Measurements from ENCODE around the gene SUMO1. TPM values are rescaled to one million over a fixed set of nuclear protein-coding genes. Genes with fewer than 3 reads are reported as not detected.

SUMO1 gene
- total RNA-seq, result 75.1 and 98.5 TPM in 2 replicates

DNA sequence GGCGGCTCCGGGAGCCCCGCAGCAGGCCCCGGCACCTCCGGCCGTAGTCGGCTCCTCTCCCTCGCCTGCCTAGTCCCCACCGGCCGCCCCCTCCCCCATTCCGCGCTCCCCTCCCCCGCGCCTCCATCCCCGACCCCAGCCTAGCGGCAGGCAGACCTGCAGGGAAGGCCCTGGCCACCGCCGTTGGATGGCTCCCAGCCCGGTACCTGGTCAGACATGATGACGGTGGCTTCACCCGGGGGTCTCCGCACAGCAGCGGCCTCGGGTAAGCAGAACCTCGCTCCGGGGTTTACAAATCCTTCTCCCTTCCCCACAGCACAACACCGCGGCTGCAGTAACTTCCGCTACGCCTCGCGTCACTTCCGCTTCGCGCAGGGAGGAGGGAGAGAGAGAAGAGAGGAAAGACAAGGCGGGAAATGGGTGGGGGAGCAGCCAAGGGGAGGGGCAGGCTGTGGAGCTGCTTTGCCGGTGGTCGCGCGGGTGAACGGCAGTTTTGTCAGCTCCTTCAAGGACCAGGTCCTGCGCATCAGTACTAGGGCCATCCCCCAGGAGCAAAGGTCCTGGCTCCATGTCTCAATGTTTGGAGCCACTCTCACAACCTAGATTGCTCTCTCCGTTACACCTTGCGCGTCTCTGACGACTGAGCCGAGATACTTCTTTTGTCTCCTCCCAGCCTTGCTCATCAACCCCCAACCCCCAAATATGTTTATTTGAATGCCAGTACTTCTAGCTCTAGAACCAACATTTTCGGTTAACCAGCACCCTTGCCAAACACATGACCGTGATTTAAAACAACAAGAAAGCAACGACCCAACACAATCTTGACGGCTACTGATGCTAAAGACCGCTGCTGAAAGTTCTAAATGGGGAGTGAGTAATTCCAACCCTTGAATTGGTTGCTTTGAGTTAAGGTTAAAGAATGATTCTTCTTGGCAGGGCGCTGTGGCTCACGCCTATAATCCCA, at the start of gene SUMO1:
TSS of gene SUMO1 (minus strand) at position 364 of the 964 bp plus-strand sequence. CDS start at position 218, 146 bp downstream.

DNA sequence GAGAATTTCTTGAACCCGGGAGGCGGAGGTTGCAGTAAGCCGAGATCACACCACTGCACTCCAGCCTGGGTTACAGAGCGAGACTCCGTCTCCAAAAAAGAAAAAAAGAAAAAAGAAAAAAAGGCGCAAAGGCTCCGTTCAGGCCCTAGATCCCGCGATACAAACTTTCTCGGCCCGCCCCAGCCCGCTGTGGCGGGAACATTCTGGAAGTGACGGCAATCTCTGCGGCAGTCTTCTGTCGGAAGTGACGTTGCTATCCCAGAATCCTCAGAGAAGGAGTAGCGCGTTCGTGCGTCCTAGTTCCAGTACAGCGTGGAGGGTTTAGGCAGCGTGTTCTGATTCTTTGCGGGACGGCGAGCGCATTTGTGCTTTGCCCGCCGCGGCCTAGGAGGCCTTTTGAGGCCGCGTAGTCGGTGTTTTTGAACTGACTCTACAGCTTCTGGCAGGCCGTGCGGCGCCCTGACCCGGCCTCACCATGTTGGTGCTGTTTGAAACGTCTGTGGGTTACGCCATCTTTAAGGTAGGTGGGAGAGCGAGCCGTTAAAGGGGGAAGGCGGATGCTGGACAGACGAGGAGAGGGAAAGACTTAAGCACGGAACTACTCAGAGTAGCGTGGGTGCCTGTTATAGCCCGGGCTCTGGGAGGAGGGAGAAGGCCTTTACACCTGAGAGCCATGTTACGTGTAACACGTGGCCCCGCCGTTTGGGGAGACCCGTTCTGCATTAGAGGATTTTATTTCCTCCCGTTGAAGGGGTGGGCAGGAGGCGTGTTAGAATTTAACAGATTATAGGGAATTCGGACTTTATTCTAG, 27.3 kb upstream of the SUMO1 start, which contains the start of gene NOP58:
TSS of gene NOP58 (plus strand) at position 297 of the 811 bp plus-strand sequence. CDS start at position 476, 179 bp downstream.

Other genes with a start within 250 kb of the SUMO1 start
- gene FZD7, start 204.7 kb downstream of the SUMO1 start, total RNA-seq, result 3.2 and 6.0 TPM in 2 replicates
- gene KIAA2012, start 165.3 kb downstream of the SUMO1 start, total RNA-seq, result not detected in 2 replicates
- 62.6 and 71.1 TPM in 2 replicates for gene NOP58, start 27.2 kb upstream of the SUMO1 start, total RNA-seq
- 20.9 and 31.4 TPM in 2 replicates for gene BMPR2, start 137.7 kb upstream of the SUMO1 start, total RNA-seq

All from cardiac atrium fibroblast (primary cell).